KMS-11 (cell line): ENCODE data around the gene CAMK4.

Source experiments
- H2AFZ ChIP-seq: fragments of 200-600 bp; sonication (generic); 2 replicates; pipeline ENCODE4 v1.6.1; 2016; ENCODE audit warnings: antibody characterized with exemption, mixed run types, low read depth
- H3K27ac ChIP-seq: fragments of 200-600 bp; sonication (generic); 2 replicates; pipeline ENCODE4 v1.6.1; 2016; ENCODE audit warnings: mild to moderate bottlenecking, mixed run types
- H3K27me3 ChIP-seq: fragments of 200-600 bp; sonication (generic); 2 replicates; pipeline ENCODE4 v1.6.1; 2017; ENCODE audit warnings: mild to moderate bottlenecking, low read depth, mixed run types, moderate library complexity; ENCODE audit not compliant: insufficient read depth
- H3K36me3 ChIP-seq: fragments of 200-600 bp; sonication (generic); 2 replicates; pipeline ENCODE4 v1.6.1; 2017; ENCODE audit warnings: mild to moderate bottlenecking, mixed run types; ENCODE audit not compliant: insufficient read depth
- H3K4me1 ChIP-seq: fragments of 200-600 bp; sonication (generic); 2 replicates; pipeline ENCODE4 v1.6.1; 2016; ENCODE audit warnings: mild to moderate bottlenecking, low read depth, mixed run types; ENCODE audit not compliant: poor library complexity, severe bottlenecking
- H3K4me2 ChIP-seq: fragments of 200-600 bp; sonication (generic); 2 replicates; pipeline ENCODE4 v1.7.0; 2016; ENCODE audit warnings: mild to moderate bottlenecking, mixed run types
- H3K4me3 ChIP-seq: fragments of 200-600 bp; sonication (generic); IDR thresholded peaks from 2 replicates; pipeline ENCODE4 v1.6.1; 2017; ENCODE audit warnings: low read depth, low read length, mixed read lengths; ENCODE audit not compliant: insufficient read depth
- H3K79me2 ChIP-seq: fragments of 200-600 bp; sonication (generic); 2 replicates; pipeline ENCODE4 v1.6.1; 2016; ENCODE audit warnings: low read depth, mixed run types; ENCODE audit not compliant: insufficient read depth
- H3K9ac ChIP-seq: fragments of 200-600 bp; sonication (generic); 2 replicates; pipeline ENCODE4 v1.6.1; 2016; ENCODE audit warnings: mild to moderate bottlenecking, mixed run types
- H4K20me1 ChIP-seq: fragments of 200-600 bp; sonication (generic); 2 replicates; pipeline ENCODE4 v1.6.1; 2016; ENCODE audit warnings: mild to moderate bottlenecking, mixed run types; ENCODE audit not compliant: insufficient read depth
- CTCF ChIP-seq: fragments of 200-600 bp; sonication (generic); conservative IDR thresholded peaks from 2 replicates; pipeline ENCODE4 v1.6.1; 2017; ENCODE audit warnings: low read depth, mild to moderate bottlenecking, antibody characterized with exemption, low read length, moderate library complexity, mixed read lengths

CAMK4 gene

GRCh38 chr5:111469903-111470302 lies 245.7 kb downstream of the CAMK4 start:
- no peak overlapping the region for H3K4me2 ChIP-seq
- no peaks in the 10 kb centered on the region for H3K27me3 ChIP-seq
- no peaks in the 10 kb centered on the region for H3K36me3 ChIP-seq
- no peak overlapping the region for H3K4me3 ChIP-seq
- H2AFZ ChIP-seq, result no peak overlapping the region
- no peak for TF ChIP-seq CTCF
- H3K79me2 ChIP-seq, result no peaks in the 10 kb centered on the region
- H3K27ac ChIP-seq, result no peak overlapping the region
- no peak overlapping the region for H3K9ac ChIP-seq
- no peaks in the 10 kb centered on the region for H3K4me1 ChIP-seq
- no peaks in the 10 kb centered on the region for H4K20me1 ChIP-seq

GRCh38 chr5:111472096-111472495 lies 247.9 kb downstream of the CAMK4 start:
- H3K27me3 ChIP-seq, result no peaks in the 10 kb centered on the region
- no peak overlapping the region for H2AFZ ChIP-seq
- H3K4me3 ChIP-seq, result no peak overlapping the region
- H3K9ac ChIP-seq, result no peak overlapping the region
- TF ChIP-seq CTCF, result no peak
- H3K36me3 ChIP-seq, result no peaks in the 10 kb centered on the region
- H3K4me1 ChIP-seq, result no peaks in the 10 kb centered on the region
- no peak overlapping the region for H3K27ac ChIP-seq
- H3K79me2 ChIP-seq, result no peaks in the 10 kb centered on the region
- H3K4me2 ChIP-seq, result no peak overlapping the region
- H4K20me1 ChIP-seq, result no peaks in the 10 kb centered on the region

GRCh38 chr5:111472579-111472978 lies 248.4 kb downstream of the CAMK4 start:
- Histone ChIP-seq H4K20me1 (no peaks in the 10 kb centered on the region), H2AFZ (no peak overlapping the region), H3K4me1 (no peaks in the 10 kb centered on the region), H3K79me2 (no peaks in the 10 kb centered on the region), H3K4me2 (no peak overlapping the region), H3K36me3 (no peaks in the 10 kb centered on the region), H3K27me3 (no peaks in the 10 kb centered on the region), H3K9ac (no peak overlapping the region), H3K27ac (no peak overlapping the region), H3K4me3 (no peak overlapping the region)
- TF ChIP-seq CTCF, result no peak

- Histone ChIP-seq H4K20me1 (no peaks in the 10 kb centered on the region), H3K4me3 (no peak overlapping the region), H3K79me2 (no peaks in the 10 kb centered on the region), H3K36me3 (no peaks in the 10 kb centered on the region), H3K4me2 (no peak overlapping the region), H2AFZ (no peak overlapping the region), H3K9ac (no peak overlapping the region), H3K27ac (no peak overlapping the region), H3K4me1 (no peaks in the 10 kb centered on the region), H3K27me3 (no peaks in the 10 kb centered on the region)
- no peak for TF ChIP-seq CTCF
These were observed 254.1 kb downstream of the CAMK4 start for GRCh38 chr5:111478266-111478665.

- Histone ChIP-seq H3K27me3 (no peaks in the 10 kb centered on the region), H3K4me3 (no peak overlapping the region), H3K36me3 (no peaks in the 10 kb centered on the region), H2AFZ (no peak overlapping the region), H3K4me2 (no peak overlapping the region), H3K4me1 (no peaks in the 10 kb centered on the region), H4K20me1 (no peaks in the 10 kb centered on the region), H3K79me2 (no peaks in the 10 kb centered on the region), H3K27ac (no peak overlapping the region), H3K9ac (no peak overlapping the region)
- no peak for TF ChIP-seq CTCF
These were observed 254.7 kb downstream of the CAMK4 start for GRCh38 chr5:111478898-111479297.
